DND-41 (cell line): Measurements from ENCODE around the gene MAGEB4.

Source experiments
- ATAC-seq: fragments of 200-7000 bp; cut with Tn5 transposase; 3 replicates; pipeline ENCODE4 v1.9.1; 2021; ENCODE audit warnings: low read depth; ENCODE audit not compliant: insufficient read depth
- DNase-seq: peaks from one replicate; pipeline ENCODE4 v3.0.0-alpha.2; 2020
- H2AFZ ChIP-seq: 2 replicates; pipeline ENCODE4 v1.6.0; 2012; ENCODE audit warnings: low read depth, low read length
- H3K27ac ChIP-seq: 2 replicates; pipeline ENCODE4 v1.5.1; 2012; ENCODE audit warnings: low read length, inconsistent platforms
- H3K27me3 ChIP-seq: fragments of 200-600 bp; sonication (generic); 2 replicates; pipeline ENCODE4 v1.6.0; 2012; ENCODE audit warnings: low read length, mild to moderate bottlenecking, inconsistent platforms; ENCODE audit not compliant: insufficient read depth, poor library complexity
- H3K36me3 ChIP-seq: 2 replicates; pipeline ENCODE4 v1.5.1; 2012; ENCODE audit warnings: low read length, inconsistent platforms; ENCODE audit not compliant: insufficient read depth
- H3K4me1 ChIP-seq: 2 replicates; pipeline ENCODE4 v1.5.1; 2012; ENCODE audit warnings: mild to moderate bottlenecking, low read length; ENCODE audit not compliant: insufficient read depth
- H3K4me2 ChIP-seq: 2 replicates; pipeline ENCODE4 v1.6.0; 2012; ENCODE audit warnings: mild to moderate bottlenecking, moderate library complexity, low read length, inconsistent platforms; ENCODE audit not compliant: insufficient read depth
- H3K4me3 ChIP-seq, 2 experiments: fragments of 200-600 bp in 1 of 2; shearing (Covaris generic) in 1 of 2; 2 replicates each; pipeline ENCODE4 v1.5.1; 2012 to 2016; ENCODE audit warnings: inconsistent platforms in 2 of 2, low read length in 2 of 2, mild to moderate bottlenecking in 2 of 2, low read depth in 1 of 2, moderate library complexity in 1 of 2
- H3K79me2 ChIP-seq: 2 replicates; pipeline ENCODE4 v1.6.0; 2012; ENCODE audit warnings: low read length, inconsistent platforms; ENCODE audit not compliant: insufficient read depth
- H3K9ac ChIP-seq: 2 replicates; pipeline ENCODE4 v1.6.0; 2012; ENCODE audit warnings: low read depth, mild to moderate bottlenecking, inconsistent platforms, low read length, moderate library complexity
- H3K9me3 ChIP-seq: 2 replicates; pipeline ENCODE4 v1.5.1; 2012; ENCODE audit warnings: low read length, moderate library complexity, mild to moderate bottlenecking, inconsistent platforms; ENCODE audit not compliant: insufficient read depth, severe bottlenecking
- H4K20me1 ChIP-seq: 2 replicates; pipeline ENCODE4 v1.6.0; 2012; ENCODE audit warnings: low read length; ENCODE audit not compliant: insufficient read depth
- CTCF ChIP-seq: IDR thresholded peaks from 2 replicates; pipeline ENCODE4 v1.5.1; 2012; ENCODE audit warnings: borderline replicate concordance, low read length, moderate library complexity, mild to moderate bottlenecking; ENCODE audit not compliant: poor library complexity, severe bottlenecking; ENCODE audit errors: extremely low read depth
- EZH2 ChIP-seq: IDR thresholded peaks from 3 replicates; pipeline ENCODE4 v1.6.1; 2012; ENCODE audit warnings: borderline replicate concordance, low read depth, mild to moderate bottlenecking, moderate library complexity, low read length, inconsistent platforms; ENCODE audit not compliant: severe bottlenecking

MAGEB4 gene

GRCh38 chrX:30224536-30224935 is 17.3 kb upstream of the MAGEB4 start:
- ATAC-seq (no peak), DNase-seq (no peak)
- Histone ChIP-seq H3K36me3 (no peaks in the 10 kb centered on the region), H3K27me3 (no peaks in the 10 kb centered on the region), H3K79me2 (no peaks in the 10 kb centered on the region), H3K9ac (no peak overlapping the region), H3K4me2 (no peak overlapping the region), H3K27ac (no peak overlapping the region), H3K9me3 (no peaks in the 10 kb centered on the region), H3K4me3 (no peak overlapping the region), H4K20me1 (no peaks in the 10 kb centered on the region), H3K4me1 (no peaks in the 10 kb centered on the region), H2AFZ (no peak overlapping the region)
- TF ChIP-seq CTCF (no peak), EZH2 (no peak)

GRCh38 chrX:30228526-30228925 is 13.3 kb upstream of the MAGEB4 start:
- no peak overlapping the region for H3K27ac ChIP-seq

GRCh38 chrX:30230395-30230794 is 11.4 kb upstream of the MAGEB4 start, which contains the start of gene MAGEB3:
Gene MAGEB3, plus strand, starts transcription at chrX:30230657. Its CDS starts 5,268 bp downstream, at chrX:30235925.
- Histone ChIP-seq H3K27ac (no peak within 1 kb of the TSS), H3K27me3 (no peaks in the 10 kb centered on the region), H3K4me1 (no peaks in the 10 kb centered on the region), H3K4me3 (no peak within 1 kb of the TSS), H3K9me3 (no peaks in the 10 kb centered on the region), H3K9ac (no peak within 1 kb of the TSS), H4K20me1 (no peaks in the 10 kb centered on the region), H2AFZ (no peak within 1 kb of the TSS), H3K4me2 (no peak within 1 kb of the TSS), H3K79me2 (no peaks in the 10 kb centered on the region), H3K36me3 (no peaks in the 10 kb centered on the region)
- TF ChIP-seq EZH2 (no peak), CTCF (no peak)
- no peak for ATAC-seq
- DNase-seq = no peak

More at GRCh38 chrX:30228526-30228925, 13.3 kb upstream of the MAGEB4 start:
- H3K9ac ChIP-seq = no peak overlapping the region
- no peaks in the 10 kb centered on the region for H4K20me1 ChIP-seq
- DNase-seq (no peak), ATAC-seq (no peak)
- H3K4me3 ChIP-seq = no peak overlapping the region
- no peaks in the 10 kb centered on the region for H3K27me3 ChIP-seq
- H2AFZ ChIP-seq = no peak overlapping the region
- no peaks in the 10 kb centered on the region for H3K4me1 ChIP-seq
- H3K4me2 ChIP-seq = no peak overlapping the region
- TF ChIP-seq CTCF (no peak), EZH2 (no peak)
- no peaks in the 10 kb centered on the region for H3K79me2 ChIP-seq
- no peaks in the 10 kb centered on the region for H3K36me3 ChIP-seq
- no peaks in the 10 kb centered on the region for H3K9me3 ChIP-seq
